Keratinocyte (primary cell): ENCODE data around the gene SRA1.

Experiments used
- EZH2 ChIP-seq: IDR thresholded peaks from one replicate; pipeline ENCODE4 v1.6.1; 2012; ENCODE audit warnings: inconsistent platforms, mild to moderate bottlenecking, low read length, moderate library complexity
- TF ChIP-seq, protein P1 (sequence below), 3 experiments: IDR thresholded peaks in 1 of 3; conservative IDR thresholded peaks in 1 of 3; optimal IDR thresholded peaks in 1 of 3; 2 replicates in 2 of 3; 3 replicates in 1 of 3; pipeline versions ENCODE3 to v1.5.1; 2011; ENCODE audit warnings: low read length in 3 of 3, mild to moderate bottlenecking in 3 of 3, moderate library complexity in 2 of 3, control low read depth in 1 of 3, inconsistent platforms in 1 of 3; ENCODE audit not compliant: insufficient read depth in 2 of 3; ENCODE audit errors: extremely low read depth in 1 of 3

- TF ChIP-seq, protein P1, sequence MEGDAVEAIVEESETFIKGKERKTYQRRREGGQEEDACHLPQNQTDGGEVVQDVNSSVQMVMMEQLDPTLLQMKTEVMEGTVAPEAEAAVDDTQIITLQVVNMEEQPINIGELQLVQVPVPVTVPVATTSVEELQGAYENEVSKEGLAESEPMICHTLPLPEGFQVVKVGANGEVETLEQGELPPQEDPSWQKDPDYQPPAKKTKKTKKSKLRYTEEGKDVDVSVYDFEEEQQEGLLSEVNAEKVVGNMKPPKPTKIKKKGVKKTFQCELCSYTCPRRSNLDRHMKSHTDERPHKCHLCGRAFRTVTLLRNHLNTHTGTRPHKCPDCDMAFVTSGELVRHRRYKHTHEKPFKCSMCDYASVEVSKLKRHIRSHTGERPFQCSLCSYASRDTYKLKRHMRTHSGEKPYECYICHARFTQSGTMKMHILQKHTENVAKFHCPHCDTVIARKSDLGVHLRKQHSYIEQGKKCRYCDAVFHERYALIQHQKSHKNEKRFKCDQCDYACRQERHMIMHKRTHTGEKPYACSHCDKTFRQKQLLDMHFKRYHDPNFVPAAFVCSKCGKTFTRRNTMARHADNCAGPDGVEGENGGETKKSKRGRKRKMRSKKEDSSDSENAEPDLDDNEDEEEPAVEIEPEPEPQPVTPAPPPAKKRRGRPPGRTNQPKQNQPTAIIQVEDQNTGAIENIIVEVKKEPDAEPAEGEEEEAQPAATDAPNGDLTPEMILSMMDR (optimal IDR thresholded peaks at IDR 0.05 in 1 of 3, IDR thresholded peaks at IDR 0.05 in 1 of 3, conservative IDR thresholded peaks at IDR 0.05 in 1 of 3; ENCODE audit: extremely low read depth in 1 of 3, insufficient read depth in 2 of 3, low read length in 3 of 3): no peak
- TF ChIP-seq EZH2: no peak
Observed at GRCh38 chr5:140513124-140513523, 44.1 kb downstream of the SRA1 start.
